ENCODE data around the gene MYO3A.

Gene MYO3A

GRCh38 chr10:26194275-26194674 is 260.2 kb downstream of the MYO3A start:
- Histone ChIP-seq H3K9me3 (ENCODE audit: control insufficient read depth in 1 of 2, low read length in 2 of 2) (peaks cover 0 to under 1% of the 10 kb centered on the region in 2 donors), H3K4me1 (ENCODE audit: control insufficient read depth in 1 of 2, insufficient read depth in 2 of 2, low read length in 2 of 2) (no peaks in the 10 kb centered on the region), H3K27me3 (ENCODE audit: low read depth, low read length) (no peaks in the 10 kb centered on the region), H3K36me3 (ENCODE audit: control insufficient read depth in 1 of 2, insufficient read depth in 2 of 2, low read length in 2 of 2) (no peaks in the 10 kb centered on the region), H3K4me3 (ENCODE audit: low read depth in 1 of 2, low read length in 2 of 2) (no peak overlapping the region), H3K27ac (ENCODE audit: low read length) (no peak overlapping the region)

- Histone ChIP-seq H3K27me3 (ENCODE audit: low read depth, low read length) (no peaks in the 10 kb centered on the region), H3K4me1 (ENCODE audit: control insufficient read depth in 1 of 2, insufficient read depth in 2 of 2, low read length in 2 of 2) (no peaks in the 10 kb centered on the region), H3K9me3 (ENCODE audit: control insufficient read depth in 1 of 2, low read length in 2 of 2) (no peaks in the 10 kb centered on the region), H3K27ac (ENCODE audit: low read length) (no peak overlapping the region), H3K4me3 (ENCODE audit: low read depth in 1 of 2, low read length in 2 of 2) (no peak overlapping the region), H3K36me3 (ENCODE audit: control insufficient read depth in 1 of 2, insufficient read depth in 2 of 2, low read length in 2 of 2) (no peaks in the 10 kb centered on the region)
Measured at GRCh38 chr10:26197248-26197647, 263.2 kb downstream of the MYO3A start.

DNA sequence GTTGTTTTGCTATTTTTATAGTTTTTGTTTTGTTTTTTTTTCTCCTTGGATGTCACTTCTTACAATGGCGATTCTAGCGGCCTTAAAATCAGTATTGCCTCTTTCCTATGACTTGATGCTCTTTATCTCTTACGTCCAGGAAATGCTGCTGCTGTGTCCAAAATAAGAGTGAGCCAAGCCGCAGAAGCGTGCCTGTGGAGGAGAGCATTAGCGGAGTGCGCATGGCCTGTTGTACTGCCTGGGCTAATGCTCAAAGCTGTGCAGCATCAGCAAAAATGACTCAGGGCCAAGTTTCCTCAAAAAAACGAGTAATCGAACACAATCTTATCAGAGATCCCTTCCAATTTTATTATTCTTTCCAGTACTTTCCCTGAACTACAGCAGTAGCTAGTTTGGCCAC is 264.1 kb downstream of the MYO3A start:
- Histone ChIP-seq H3K4me1 (ENCODE audit: control insufficient read depth in 1 of 2, insufficient read depth in 2 of 2, low read length in 2 of 2) (no peaks in the 10 kb centered on the region), H3K27ac (ENCODE audit: low read length) (no peak overlapping the region), H3K27me3 (ENCODE audit: low read depth, low read length) (no peaks in the 10 kb centered on the region), H3K9me3 (ENCODE audit: control insufficient read depth in 1 of 2, low read length in 2 of 2) (no peaks in the 10 kb centered on the region), H3K4me3 (ENCODE audit: low read depth in 1 of 2, low read length in 2 of 2) (no peak overlapping the region), H3K36me3 (ENCODE audit: control insufficient read depth in 1 of 2, insufficient read depth in 2 of 2, low read length in 2 of 2) (no peaks in the 10 kb centered on the region)

GRCh38 chr10:26199841-26200240 is 265.8 kb downstream of the MYO3A start:
- Histone ChIP-seq H3K4me1 (ENCODE audit: control insufficient read depth in 1 of 2, insufficient read depth in 2 of 2, low read length in 2 of 2) (no peaks in the 10 kb centered on the region), H3K9me3 (ENCODE audit: control insufficient read depth in 1 of 2, low read length in 2 of 2) (no peaks in the 10 kb centered on the region), H3K36me3 (ENCODE audit: control insufficient read depth in 1 of 2, insufficient read depth in 2 of 2, low read length in 2 of 2) (no peaks in the 10 kb centered on the region), H3K27me3 (ENCODE audit: low read depth, low read length) (no peaks in the 10 kb centered on the region), H3K4me3 (ENCODE audit: low read depth in 1 of 2, low read length in 2 of 2) (no peak overlapping the region), H3K27ac (ENCODE audit: low read length) (no peak overlapping the region)

GRCh38 chr10:26205223-26205622 is 271.2 kb downstream of the MYO3A start:
- Histone ChIP-seq H3K4me3 (ENCODE audit: low read depth in 1 of 2, low read length in 2 of 2) (no peak overlapping the region), H3K27me3 (ENCODE audit: low read depth, low read length) (no peaks in the 10 kb centered on the region), H3K36me3 (ENCODE audit: control insufficient read depth in 1 of 2, insufficient read depth in 2 of 2, low read length in 2 of 2) (no peaks in the 10 kb centered on the region), H3K9me3 (ENCODE audit: control insufficient read depth in 1 of 2, low read length in 2 of 2) (peaks cover 0 to 5% of the 10 kb centered on the region in 2 donors), H3K27ac (ENCODE audit: low read length) (no peak overlapping the region), H3K4me1 (ENCODE audit: control insufficient read depth in 1 of 2, insufficient read depth in 2 of 2, low read length in 2 of 2) (no peaks in the 10 kb centered on the region)

GRCh38 chr10:26211781-26212444 is 277.9 kb downstream of the MYO3A start:
- no peak overlapping the region for H3K27ac ChIP-seq (ENCODE audit: low read length)
- H3K4me1 ChIP-seq (ENCODE audit: control insufficient read depth in 1 of 2, insufficient read depth in 2 of 2, low read length in 2 of 2), result peaks cover 0 to 24% of the 10 kb centered on the region in 2 donors
- no peaks in the 10 kb centered on the region for H3K36me3 ChIP-seq (ENCODE audit: control insufficient read depth in 1 of 2, insufficient read depth in 2 of 2, low read length in 2 of 2)
- peaks cover 0 to 5% of the 10 kb centered on the region in 2 donors for H3K9me3 ChIP-seq (ENCODE audit: control insufficient read depth in 1 of 2, low read length in 2 of 2)
- H3K4me3 ChIP-seq (ENCODE audit: low read depth in 1 of 2, low read length in 2 of 2), result no peak overlapping the region
- H3K27me3 ChIP-seq (ENCODE audit: low read depth, low read length), result peaks cover 46% of the 10 kb centered on the region

DNA sequence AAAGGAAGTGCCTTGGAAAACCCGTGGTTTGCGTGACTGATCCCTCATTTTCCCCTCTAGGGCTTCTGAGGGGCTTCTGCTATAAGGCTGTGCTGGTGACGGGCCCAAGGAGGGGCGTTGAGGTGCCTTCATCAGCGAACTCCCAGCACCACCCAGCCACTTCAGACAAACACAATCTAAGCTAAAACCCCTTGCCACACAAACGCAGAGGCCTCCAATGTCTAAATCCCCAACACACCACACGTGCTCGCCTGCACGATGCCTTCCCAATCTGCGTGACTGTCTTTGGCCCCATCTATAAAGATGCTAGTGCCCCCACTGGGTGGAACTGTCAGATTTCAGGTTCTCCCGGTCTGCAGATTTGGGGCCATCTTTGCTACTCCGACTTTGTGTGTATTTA is 278.5 kb downstream of the MYO3A start:
- Histone ChIP-seq H3K27ac (ENCODE audit: low read length) (no peak overlapping the region), H3K36me3 (ENCODE audit: control insufficient read depth in 1 of 2, insufficient read depth in 2 of 2, low read length in 2 of 2) (no peaks in the 10 kb centered on the region), H3K4me3 (ENCODE audit: low read depth in 1 of 2, low read length in 2 of 2) (no peak overlapping the region), H3K4me1 (ENCODE audit: control insufficient read depth in 1 of 2, insufficient read depth in 2 of 2, low read length in 2 of 2) (peaks cover 0 to 30% of the 10 kb centered on the region in 2 donors), H3K9me3 (ENCODE audit: control insufficient read depth in 1 of 2, low read length in 2 of 2) (peaks cover 0 to 5% of the 10 kb centered on the region in 2 donors), H3K27me3 (ENCODE audit: low read depth, low read length) (peaks cover 52% of the 10 kb centered on the region)

- Histone ChIP-seq H3K9me3 (ENCODE audit: control insufficient read depth in 1 of 2, low read length in 2 of 2) (peaks cover 0 to under 1% of the 10 kb centered on the region in 2 donors), H3K27me3 (ENCODE audit: low read depth, low read length) (peaks cover 55% of the 10 kb centered on the region), H3K4me3 (ENCODE audit: low read depth in 1 of 2, low read length in 2 of 2) (no peak overlapping the region), H3K36me3 (ENCODE audit: control insufficient read depth in 1 of 2, insufficient read depth in 2 of 2, low read length in 2 of 2) (no peaks in the 10 kb centered on the region), H3K4me1 (ENCODE audit: control insufficient read depth in 1 of 2, insufficient read depth in 2 of 2, low read length in 2 of 2) (peaks cover 0 to 37% of the 10 kb centered on the region in 2 donors), H3K27ac (ENCODE audit: low read length) (no peak overlapping the region)
Measured at GRCh38 chr10:26213157-26213800, 279.2 kb downstream of the MYO3A start.

DNA sequence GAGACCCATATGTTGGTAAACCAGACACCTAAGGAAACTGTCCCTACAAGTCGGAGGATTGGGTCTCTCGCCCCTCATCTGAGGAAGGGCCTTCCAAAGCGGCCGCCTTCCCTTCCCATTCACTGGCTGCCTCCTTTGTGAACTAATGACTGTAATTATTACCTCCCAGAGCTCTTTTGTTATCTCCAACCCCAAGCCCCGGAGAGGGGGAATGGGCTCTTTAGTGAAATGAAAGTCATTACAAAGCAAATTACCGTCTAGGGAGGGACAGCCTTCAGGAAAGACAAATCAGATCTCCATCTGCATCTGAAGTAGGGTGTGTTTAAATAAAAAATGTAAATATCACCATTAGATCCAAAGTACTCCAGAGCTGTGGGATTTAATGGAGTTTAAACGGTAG is 280.0 kb downstream of the MYO3A start:
- peaks cover 55% of the 10 kb centered on the region for H3K27me3 ChIP-seq (ENCODE audit: low read depth, low read length)
- H3K4me1 ChIP-seq (ENCODE audit: control insufficient read depth in 1 of 2, insufficient read depth in 2 of 2, low read length in 2 of 2), result peaks cover 0 to 37% of the 10 kb centered on the region in 2 donors
- no peak overlapping the region for H3K27ac ChIP-seq (ENCODE audit: low read length)
- no peaks in the 10 kb centered on the region for H3K9me3 ChIP-seq (ENCODE audit: control insufficient read depth in 1 of 2, low read length in 2 of 2)
- H3K4me3 ChIP-seq (ENCODE audit: low read depth in 1 of 2, low read length in 2 of 2), result no peak overlapping the region
- H3K36me3 ChIP-seq (ENCODE audit: control insufficient read depth in 1 of 2, insufficient read depth in 2 of 2, low read length in 2 of 2), result no peaks in the 10 kb centered on the region

DNA sequence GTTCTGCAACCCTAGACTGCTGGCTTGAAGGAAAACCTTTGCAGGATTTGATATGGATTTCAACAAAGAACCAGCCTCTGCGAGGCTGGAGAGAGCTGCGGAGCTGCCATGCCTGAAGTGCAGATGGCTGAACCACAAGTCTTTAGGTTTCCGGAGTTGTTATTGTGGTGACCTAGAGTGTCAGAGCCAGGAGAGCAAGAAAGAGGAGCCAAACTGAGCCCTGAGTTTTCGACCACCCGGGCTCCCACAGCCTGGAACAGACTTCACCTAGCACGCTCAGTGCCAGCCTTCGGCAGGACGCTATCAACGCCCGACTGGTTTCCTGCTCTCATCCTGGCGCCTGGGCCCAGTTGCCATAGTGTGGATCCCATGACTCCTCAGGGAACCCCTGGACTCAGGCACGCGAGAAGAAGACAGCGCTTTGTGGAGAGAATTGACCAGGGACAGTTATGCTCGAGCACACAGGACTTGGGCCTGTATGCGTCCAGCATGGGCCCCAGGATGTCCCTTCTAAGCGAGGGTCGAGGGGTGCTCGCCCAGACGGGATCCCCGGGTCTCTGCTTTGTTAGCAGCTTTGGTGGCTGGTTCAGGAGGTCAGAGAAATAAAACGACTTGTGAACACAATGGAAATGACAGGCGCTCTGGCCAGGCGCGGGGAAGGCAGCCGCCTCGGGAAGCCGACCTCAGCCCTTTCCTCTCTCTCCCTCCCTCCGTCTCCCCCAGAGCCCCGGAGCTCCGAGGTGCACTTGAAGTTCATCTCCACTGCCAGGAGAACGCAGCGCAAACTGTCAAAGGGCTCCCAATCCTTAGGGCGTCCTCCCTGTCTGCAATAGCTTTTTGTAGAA is 280.7 kb downstream of the MYO3A start:
- Histone ChIP-seq H3K4me3 (ENCODE audit: low read depth in 1 of 2, low read length in 2 of 2) (peak overlapping the region in 1 of 2 donors; percentile 52), H3K27ac (ENCODE audit: low read length) (no peak overlapping the region), H3K27me3 (ENCODE audit: low read depth, low read length) (peaks cover 55% of the 10 kb centered on the region), H3K9me3 (ENCODE audit: control insufficient read depth in 1 of 2, low read length in 2 of 2) (no peaks in the 10 kb centered on the region), H3K4me1 (ENCODE audit: control insufficient read depth in 1 of 2, insufficient read depth in 2 of 2, low read length in 2 of 2) (peaks cover 0 to 37% of the 10 kb centered on the region in 2 donors), H3K36me3 (ENCODE audit: control insufficient read depth in 1 of 2, insufficient read depth in 2 of 2, low read length in 2 of 2) (no peaks in the 10 kb centered on the region)

GRCh38 chr10:26215396-26215934 is 281.4 kb downstream of the MYO3A start:
- Histone ChIP-seq H3K27ac (ENCODE audit: low read length) (no peak overlapping the region), H3K27me3 (ENCODE audit: low read depth, low read length) (peaks cover 61% of the 10 kb centered on the region), H3K4me3 (ENCODE audit: low read depth in 1 of 2, low read length in 2 of 2) (peak overlapping the region in 1 of 2 donors; percentile 52), H3K36me3 (ENCODE audit: control insufficient read depth in 1 of 2, insufficient read depth in 2 of 2, low read length in 2 of 2) (no peaks in the 10 kb centered on the region), H3K4me1 (ENCODE audit: control insufficient read depth in 1 of 2, insufficient read depth in 2 of 2, low read length in 2 of 2) (peaks cover 0 to 37% of the 10 kb centered on the region in 2 donors), H3K9me3 (ENCODE audit: control insufficient read depth in 1 of 2, low read length in 2 of 2) (no peaks in the 10 kb centered on the region)
